22Rv1 (cell line): ENCODE measurements around the gene SMOC2.

Experiments used
- H3K27ac ChIP-seq: fragments of 450-650 bp; 2 replicates; pipeline ENCODE4 v1.5.1; 2017
- CTCF ChIP-seq: fragments of 450-650 bp; IDR thresholded peaks from 2 replicates; pipeline ENCODE4 v1.5.1; 2017; ENCODE audit warnings: mild to moderate bottlenecking
- ZFX ChIP-seq: fragments of 450-650 bp; IDR thresholded peaks from 2 replicates; pipeline ENCODE4 v1.6.1; 2017; ENCODE audit warnings: antibody characterized with exemption, borderline replicate concordance

Gene SMOC2

DNA sequence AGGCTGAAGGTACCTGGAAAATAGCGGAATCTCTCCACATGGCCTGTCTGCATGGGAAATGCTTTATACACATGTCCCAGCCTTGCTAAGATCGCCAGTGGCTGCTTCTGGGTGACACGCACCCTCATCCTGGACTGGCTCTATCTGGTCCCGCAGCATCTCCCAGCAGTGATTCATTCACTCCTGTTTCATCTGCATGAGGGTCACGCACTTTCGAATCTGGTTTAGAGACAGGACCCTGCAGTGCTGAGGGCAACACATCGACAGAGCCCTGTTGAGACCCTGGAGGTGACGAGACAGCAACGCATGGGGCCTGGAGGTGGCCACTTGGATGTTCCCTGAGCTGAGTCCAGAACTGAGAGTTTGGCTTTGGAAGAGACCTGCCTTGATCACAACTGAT is 136.5 kb downstream of the SMOC2 start:
- TF ChIP-seq CTCF (no peak), ZFX (no peak)
- H3K27ac ChIP-seq: no peak overlapping the region

GRCh38 chr6:168578036-168578435 is 137.1 kb downstream of the SMOC2 start:
- TF ChIP-seq CTCF (no peak), ZFX (no peak)
- no peak overlapping the region for H3K27ac ChIP-seq

DNA sequence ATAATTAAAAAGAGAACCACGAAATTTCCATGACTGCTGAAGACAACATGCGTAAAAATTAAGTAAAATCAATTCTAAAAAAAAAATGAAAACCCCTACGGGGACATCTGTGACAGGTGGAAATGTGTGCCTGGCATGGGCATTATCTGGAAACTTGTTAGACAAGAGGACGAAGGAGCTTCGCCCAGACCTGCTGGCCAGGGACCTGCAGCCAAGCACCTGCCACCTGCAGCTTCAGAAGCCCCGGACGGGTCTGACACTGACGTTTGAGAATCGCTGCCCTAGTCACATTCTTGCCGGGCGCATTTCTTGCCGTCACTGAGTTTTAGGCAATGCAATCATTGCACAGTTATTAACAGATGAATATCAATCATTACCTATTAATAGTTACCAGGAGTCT is 140.3 kb downstream of the SMOC2 start:
- no peak for TF ChIP-seq CTCF
- no peak for TF ChIP-seq ZFX
- H3K27ac ChIP-seq: no peak overlapping the region

DNA sequence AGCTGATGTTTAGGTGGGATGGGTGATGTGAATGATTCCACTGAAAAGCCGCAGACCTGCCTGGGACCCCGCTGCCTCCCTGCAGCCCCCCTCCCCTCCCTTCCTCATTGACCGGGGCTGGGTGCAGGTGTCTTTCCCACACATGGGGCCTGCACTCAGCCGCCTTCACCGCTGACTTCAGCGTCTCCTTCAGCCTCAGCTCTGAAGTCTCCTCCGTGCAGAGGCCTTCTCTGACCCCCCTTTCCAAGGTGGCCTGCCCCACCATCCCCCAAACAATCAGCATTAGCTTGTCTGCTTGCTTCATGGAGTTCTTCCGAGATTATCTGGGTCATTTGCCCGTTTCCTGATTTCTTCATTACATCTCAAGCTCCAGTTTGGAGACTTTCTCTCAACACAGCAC is 140.7 kb downstream of the SMOC2 start:
- TF ChIP-seq CTCF: no peak
- no peak for TF ChIP-seq ZFX
- H3K27ac ChIP-seq: no peak overlapping the region

DNA sequence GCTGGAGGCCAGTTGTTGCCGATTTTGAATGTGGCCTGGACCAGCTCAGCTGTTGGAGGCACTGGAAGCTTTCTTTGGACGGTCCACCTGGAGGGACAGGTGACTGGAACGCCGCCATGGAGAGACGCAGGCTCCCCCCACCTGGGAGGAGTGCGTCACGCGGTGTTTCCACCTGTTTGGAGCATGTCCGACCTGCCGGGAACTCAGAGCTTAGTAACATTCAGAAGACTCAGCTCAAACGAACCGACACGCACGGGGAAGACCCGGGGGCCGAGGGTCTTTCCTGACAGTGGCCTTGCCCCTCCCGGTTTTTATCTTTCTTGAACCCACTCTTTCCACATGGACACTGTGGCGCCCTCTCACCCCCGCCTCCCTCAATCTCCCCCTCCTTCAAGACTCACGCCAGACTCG is 141.6 kb downstream of the SMOC2 start:
- TF ChIP-seq ZFX (no peak), CTCF (no peak)
- H3K27ac ChIP-seq: no peak overlapping the region

DNA sequence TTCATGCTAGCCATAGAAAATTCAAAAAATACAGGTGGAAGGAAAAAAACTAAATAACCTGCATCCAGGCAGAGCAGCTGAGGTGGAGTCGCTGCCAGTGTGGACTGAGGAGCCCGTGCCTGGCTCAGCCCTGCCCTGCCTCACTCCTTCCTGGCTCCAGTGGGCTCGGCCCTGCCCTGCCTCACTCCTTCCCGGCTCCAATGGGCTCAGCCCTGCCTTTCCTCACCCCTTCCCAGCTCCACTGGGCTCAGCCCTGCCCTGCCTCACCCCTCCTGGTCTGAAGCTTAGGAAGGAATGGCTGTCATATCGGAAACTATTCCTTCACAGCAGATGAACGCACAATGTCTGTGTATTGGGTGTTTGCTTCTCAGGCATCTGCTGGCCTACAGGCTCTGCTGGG is 142.1 kb downstream of the SMOC2 start:
- no peak for TF ChIP-seq CTCF
- H3K27ac ChIP-seq: no peak overlapping the region

- TF ChIP-seq ZFX: no peak
- TF ChIP-seq CTCF: no peak
- no peak overlapping the region for H3K27ac ChIP-seq
Measured at GRCh38 chr6:168583821-168584220, 142.8 kb downstream of the SMOC2 start.
